HG03469 (cell line): ENCODE data around the gene PKMYT1.

Source experiments
- ATAC-seq: cut with Tn5 transposase; IDR thresholded peaks from one replicate; pipeline ENCODE4 v1.9.1; 2021; ENCODE audit warnings: mild to moderate bottlenecking, moderate library complexity, moderate number of reproducible peaks; ENCODE audit not compliant: unreplicated experiment

Gene PKMYT1

GRCh38 chr16:3001316-3001715, 21.1 kb upstream of the PKMYT1 start:
- ATAC-seq: no peak

GRCh38 chr16:3000540-3000939, 20.3 kb upstream of the PKMYT1 start:
- no peak for ATAC-seq

GRCh38 chr16:2999929-3000328, 19.7 kb upstream of the PKMYT1 start:
- ATAC-seq: no peak

- no peak for ATAC-seq
Observed at GRCh38 chr16:2996298-2996697, 16.1 kb upstream of the PKMYT1 start.

GRCh38 chr16:2992383-2993081, 12.3 kb upstream of the PKMYT1 start:
- ATAC-seq: no peak

GRCh38 chr16:2991566-2992261, 11.5 kb upstream of the PKMYT1 start:
- ATAC-seq: no peak

- ATAC-seq: no peak
Observed at GRCh38 chr16:2990891-2991290, 10.6 kb upstream of the PKMYT1 start.

- no peak for ATAC-seq
Observed at GRCh38 chr16:2988590-2989099, 8.4 kb upstream of the PKMYT1 start.

- no peak for ATAC-seq
Observed at GRCh38 chr16:2987833-2988232, 7.6 kb upstream of the PKMYT1 start.

GRCh38 chr16:2987286-2987685, 7.0 kb upstream of the PKMYT1 start:
- no peak for ATAC-seq

GRCh38 chr16:2986623-2987188, 6.5 kb upstream of the PKMYT1 start:
- ATAC-seq: no peak

GRCh38 chr16:2985893-2986355, 5.7 kb upstream of the PKMYT1 start:
- ATAC-seq: no peak

GRCh38 chr16:2985462-2985861, 5.2 kb upstream of the PKMYT1 start:
- no peak for ATAC-seq

GRCh38 chr16:2983706-2984136, 3.5 kb upstream of the PKMYT1 start:
- no peak for ATAC-seq

GRCh38 chr16:2982402-2982801, 2.2 kb upstream of the PKMYT1 start:
- no peak for ATAC-seq

- no peak for ATAC-seq
Observed at GRCh38 chr16:2981899-2982250, 1.6 kb upstream of the PKMYT1 start.

GRCh38 chr16:2981177-2981898, 1.1 kb upstream of the PKMYT1 start:
- ATAC-seq: no peak

- ATAC-seq: no peak
Observed at GRCh38 chr16:2979669-2980226, 498 bp downstream of the PKMYT1 start.

- ATAC-seq: no peak
Observed at GRCh38 chr16:2977440-2977839, 2.8 kb downstream of the PKMYT1 start.

- ATAC-seq: no peak
Observed at GRCh38 chr16:2976673-2977072, 3.6 kb downstream of the PKMYT1 start.

GRCh38 chr16:2976201-2976600, 4.0 kb downstream of the PKMYT1 start:
- no peak for ATAC-seq
